Activated CD4-positive, alpha-beta memory T cell treated with anti-CD3 and anti-CD28 coated beads for 36 hours (primary cell): Measurements from ENCODE around the gene ADA. TPM values are rescaled to one million over a fixed set of nuclear protein-coding genes. Genes with fewer than 3 reads are reported as not detected.
"Not testable (repeated sequence)": the region's sequence is repeated elsewhere in the genome, so short reads cannot be mapped to it uniquely, and the experiment has no call there.

ENCODE experiments used
- CTCF ChIA-PET: fragments of 350-600 bp; sonication (Branson Sonifier 250); formaldehyde crosslinking; loops from one replicate; lab custom pipeline; 2021; ENCODE audit warnings: antibody characterized with exemption, inconsistent platforms; lab: Charles Lee
- POLR2A ChIA-PET: fragments of 350-600 bp; sonication (Branson Sonifier 250); formaldehyde crosslinking; loops from one replicate; lab custom pipeline; 2021; ENCODE audit warnings: antibody characterized with exemption; lab: Charles Lee
- DNase-seq: peaks from one replicate; pipeline ENCODE4 v3.0.0-alpha.2; 2020
- H3K27ac Mint-ChIP-seq: one replicate; pipeline ENCODE4 v1.8.0; 2021; ENCODE audit warnings: mixed read lengths
- H3K27me3 Mint-ChIP-seq: one replicate; pipeline ENCODE4 v1.8.0; 2021; ENCODE audit warnings: mixed read lengths
- H3K36me3 Mint-ChIP-seq: one replicate; pipeline ENCODE4 v1.8.0; 2021; ENCODE audit warnings: mixed read lengths
- H3K4me1 Mint-ChIP-seq: one replicate; pipeline ENCODE4 v1.8.0; 2021; ENCODE audit warnings: low read depth, mixed read lengths
- H3K4me3 Mint-ChIP-seq: one replicate; pipeline ENCODE4 v1.8.0; 2021; ENCODE audit warnings: mild to moderate bottlenecking, mixed read lengths
- H3K9me3 Mint-ChIP-seq: one replicate; pipeline ENCODE4 v1.8.0; 2021; ENCODE audit warnings: mixed read lengths
- intact Hi-C: fragments of 100-400 bp; cut with micrococcal nuclease; formaldehyde crosslinking; loops from one replicate; pipeline ENCODE4 v1.15.1; 2023
- total RNA-seq, 2 experiments: library from RNA; stranded (reverse); gene quantifications; one replicate each; pipeline ENCODE4 v1.2.3, GENCODE V29; 2021

The ADA gene
- 10 to 100 TPM; 35.7 to 38.0 TPM for total RNA-seq

DNA sequence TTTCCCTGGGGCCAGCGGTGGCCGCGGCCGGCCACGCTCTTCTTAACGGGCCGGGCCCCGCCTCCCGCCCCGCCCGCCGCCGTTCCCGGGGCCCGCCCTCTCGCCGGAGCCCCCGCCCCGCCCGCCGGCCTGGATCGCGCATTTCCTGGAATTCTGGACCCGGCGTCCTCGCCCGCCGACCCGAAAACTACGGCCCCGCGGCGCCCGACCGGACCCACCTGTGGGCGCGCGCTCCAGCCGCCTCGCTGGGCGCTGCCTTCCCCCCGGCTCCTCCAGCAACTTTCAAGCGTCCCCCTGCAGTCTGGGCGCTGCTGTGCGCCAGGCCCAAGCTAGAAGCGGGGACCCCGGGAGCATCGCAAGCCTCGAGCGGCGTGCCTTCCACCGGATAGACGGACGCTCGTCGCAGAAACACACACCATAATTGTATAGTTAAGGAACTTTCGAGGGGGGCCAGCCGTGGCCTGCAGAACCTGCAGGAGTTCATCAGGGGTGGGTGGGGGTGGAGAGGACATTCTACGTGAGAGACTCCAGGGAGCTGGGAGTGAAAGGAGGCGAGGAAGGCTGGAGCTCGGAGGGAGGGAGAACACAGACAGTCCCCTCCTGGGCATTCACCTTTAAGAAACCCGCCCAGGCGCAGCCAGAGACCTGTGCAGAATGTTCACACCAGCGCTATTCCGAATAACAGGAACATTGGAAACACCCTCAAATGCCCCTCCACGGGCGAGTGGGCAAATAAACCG lies at the start of gene ADA:
TSS of gene ADA (minus strand) at position 16 of the 740 bp plus-strand sequence. CDS start 92 bp downstream, outside the sequence.
- Mint-ChIP-seq H3K4me1 (peaks cover 40% of the 10 kb centered on the region), H3K9me3 (no peaks in the 10 kb centered on the region), H3K27ac (peak within 1 kb of the TSS; percentile 79), H3K36me3 (no peaks in the 10 kb centered on the region), H3K4me3 (peak within 1 kb of the TSS; percentile 85), H3K27me3 (no peaks in the 10 kb centered on the region)
- POLR2A ChIA-PET, result no interaction called here
- intact Hi-C loops, result loop anchor here (2.0 to 5.0 kb wide), 2 partner anchors 19 to 435 kb away; no protein-coding TSS in a partner anchor
- CTCF ChIA-PET, result interaction anchor here (0.6 to 1.5 kb wide), 3 partner anchors 9 to 1218 kb away, joined by 3 to 8 read pairs (median 3); no protein-coding TSS in a partner anchor
- peak; percentile 53 for DNase-seq

DNA sequence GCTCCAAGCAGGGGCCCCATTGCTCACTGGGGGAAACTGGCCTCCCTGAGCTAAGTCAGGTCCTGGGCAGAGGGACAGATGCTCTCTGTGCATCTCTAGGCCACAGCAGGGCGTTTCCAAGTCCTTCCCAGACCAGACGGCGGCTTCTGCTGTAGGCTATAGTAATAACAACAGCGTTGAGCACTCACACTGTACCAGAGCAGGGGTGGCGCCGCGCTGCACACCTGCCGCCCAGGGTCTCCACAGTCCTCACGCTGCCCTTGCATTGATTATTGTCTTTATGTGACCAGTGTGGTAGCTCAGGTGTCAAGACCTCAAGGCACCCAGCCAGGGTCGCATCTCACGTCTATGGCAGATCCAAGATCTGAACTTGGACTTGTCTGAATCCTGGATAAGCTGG lies 48.8 kb upstream of the ADA start:
- Mint-ChIP-seq H3K9me3 (no peaks in the 10 kb centered on the region), H3K4me3 (no peak overlapping the region), H3K36me3 (no peaks in the 10 kb centered on the region), H3K27ac (no peak overlapping the region), H3K4me1 (peaks cover under 1% of the 10 kb centered on the region), H3K27me3 (no peaks in the 10 kb centered on the region)
- POLR2A ChIA-PET, result no interaction called here
- intact Hi-C loops, result no loop called here
- CTCF ChIA-PET, result interaction anchor here (1.1 kb wide), 1 partner anchor 15 kb away, joined by 3 read pairs; no protein-coding TSS in a partner anchor
- DNase-seq, result no peak

DNA sequence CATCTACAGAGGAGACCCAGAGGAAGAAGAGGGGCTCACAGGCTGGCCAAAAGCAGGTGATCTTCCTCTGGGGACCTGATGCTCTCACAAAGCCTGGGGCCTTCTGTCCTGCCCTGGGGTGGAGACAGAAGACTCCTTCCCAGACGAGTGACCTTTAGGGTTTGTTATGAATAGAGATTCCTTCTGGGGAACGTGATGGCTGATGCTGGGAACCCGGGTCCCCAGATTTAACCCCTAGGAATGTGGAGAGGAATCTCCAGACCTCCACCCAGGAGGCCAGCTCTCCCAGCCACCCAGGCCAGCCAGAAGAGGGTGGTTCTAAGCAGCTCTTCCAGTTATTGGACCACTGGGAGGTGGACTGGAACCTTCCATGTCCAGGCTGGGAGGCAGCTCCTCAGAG lies 46.9 kb upstream of the ADA start:
- Mint-ChIP-seq H3K36me3 (no peaks in the 10 kb centered on the region), H3K4me1 (peaks cover 2% of the 10 kb centered on the region), H3K27me3 (no peaks in the 10 kb centered on the region), H3K9me3 (no peaks in the 10 kb centered on the region), H3K4me3 (no peak overlapping the region), H3K27ac (no peak overlapping the region)
- ChIA-PET CTCF (no interaction called here), POLR2A (no interaction called here)
- intact Hi-C loops, result no loop called here
- DNase-seq, result no peak

DNA sequence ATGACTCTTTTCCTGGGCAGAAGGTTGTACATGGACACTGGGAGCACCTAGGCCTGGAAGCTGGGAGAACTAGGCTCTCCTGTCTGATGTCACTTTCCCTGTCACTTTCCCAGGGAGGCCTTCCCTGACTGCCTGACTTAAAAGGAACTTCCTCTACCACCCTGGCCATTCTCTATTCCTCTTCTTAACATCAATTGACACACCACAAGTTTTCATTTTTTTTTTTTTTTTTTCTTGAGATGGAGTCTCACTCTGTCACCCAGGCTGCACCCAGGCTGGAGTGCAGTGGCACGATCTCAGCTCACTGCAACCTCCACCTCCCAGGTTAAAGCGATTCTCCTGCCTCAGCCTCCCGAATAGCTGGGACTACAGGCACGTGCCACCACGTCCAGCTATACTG lies 45.5 kb upstream of the ADA start:
- DNase-seq, H3K4me3 Mint-ChIP-seq, H3K27ac Mint-ChIP-seq, intact Hi-C loops, H3K36me3 Mint-ChIP-seq, H3K27me3 Mint-ChIP-seq, H3K9me3 Mint-ChIP-seq, POLR2A ChIA-PET, H3K4me1 Mint-ChIP-seq: not testable (repeated sequence)
- CTCF ChIA-PET, result interaction anchor here (1.9 kb wide), 1 partner anchor 12 kb away, joined by 5 read pairs; no protein-coding TSS in a partner anchor

DNA sequence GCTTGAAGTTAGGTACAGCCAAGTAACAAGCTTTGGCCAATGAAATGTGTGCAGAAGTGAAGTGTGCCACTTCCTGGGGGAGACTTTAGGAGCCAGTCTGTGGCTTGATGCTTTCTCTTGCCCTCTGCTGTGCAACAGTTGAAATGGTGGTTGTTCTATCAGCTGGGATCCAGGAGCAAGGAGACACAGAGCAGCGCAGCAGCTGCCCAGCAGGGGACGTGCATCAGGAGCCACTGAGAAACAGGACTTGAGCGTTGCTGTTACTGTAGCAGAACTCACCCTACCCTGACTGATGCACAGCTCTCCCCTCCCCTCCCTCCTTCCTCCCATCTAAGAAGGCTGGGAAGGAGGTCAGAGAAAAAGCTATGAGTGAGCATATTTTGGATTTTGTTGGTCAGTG lies 44.8 kb upstream of the ADA start:
- Mint-ChIP-seq H3K36me3 (no peaks in the 10 kb centered on the region), H3K9me3 (peaks cover 2% of the 10 kb centered on the region), H3K27me3 (no peaks in the 10 kb centered on the region), H3K27ac (no peak overlapping the region), H3K4me3 (no peak overlapping the region), H3K4me1 (peaks cover 2% of the 10 kb centered on the region)
- intact Hi-C loops, result no loop called here
- POLR2A ChIA-PET, result no interaction called here
- CTCF ChIA-PET, result interaction anchor here (1.9 kb wide), 1 partner anchor 11 kb away, joined by 5 read pairs; no protein-coding TSS in a partner anchor
- no peak for DNase-seq

DNA sequence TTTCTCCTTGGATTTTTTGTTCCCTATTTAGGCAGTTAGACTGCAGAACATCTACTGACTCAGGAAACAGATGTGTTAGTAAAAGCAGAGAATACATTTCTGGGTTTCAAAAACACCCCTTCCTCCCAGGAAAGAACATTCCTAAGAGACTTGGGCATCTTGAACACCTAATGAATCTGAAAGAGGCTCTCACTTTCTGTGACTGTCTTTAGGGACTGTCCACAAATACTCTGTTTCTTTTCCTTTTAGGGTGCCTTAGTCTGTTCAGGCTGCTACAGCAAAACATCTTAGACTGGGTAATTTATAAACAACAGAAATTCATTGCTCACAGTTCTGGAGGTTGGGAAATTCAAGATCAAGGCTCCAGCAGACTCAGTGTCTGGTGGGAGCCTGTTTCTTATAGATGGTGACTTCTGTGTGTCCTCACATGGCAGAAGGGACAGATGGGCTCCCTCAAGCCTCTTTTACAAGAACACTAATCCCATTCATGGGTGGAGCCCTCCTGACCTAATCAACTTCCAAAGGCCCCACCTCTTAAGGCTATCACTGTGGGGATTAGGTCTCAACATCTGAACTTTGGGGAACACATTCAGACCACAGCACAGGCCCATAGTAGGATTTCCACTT lies 44.3 kb upstream of the ADA start:
- H3K4me3 Mint-ChIP-seq, result no peak overlapping the region
- peaks cover 2% of the 10 kb centered on the region for H3K4me1 Mint-ChIP-seq
- DNase-seq, result no peak
- ChIA-PET POLR2A (no interaction called here), CTCF (interaction anchor here (1.9 kb wide), 1 partner anchor 11 kb away, joined by 5 read pairs; no protein-coding TSS in a partner anchor)
- H3K27me3 Mint-ChIP-seq, result no peaks in the 10 kb centered on the region
- no peaks in the 10 kb centered on the region for H3K36me3 Mint-ChIP-seq
- H3K27ac Mint-ChIP-seq, result no peak overlapping the region
- intact Hi-C loops, result no loop called here
- H3K9me3 Mint-ChIP-seq, result peaks cover 2% of the 10 kb centered on the region

DNA sequence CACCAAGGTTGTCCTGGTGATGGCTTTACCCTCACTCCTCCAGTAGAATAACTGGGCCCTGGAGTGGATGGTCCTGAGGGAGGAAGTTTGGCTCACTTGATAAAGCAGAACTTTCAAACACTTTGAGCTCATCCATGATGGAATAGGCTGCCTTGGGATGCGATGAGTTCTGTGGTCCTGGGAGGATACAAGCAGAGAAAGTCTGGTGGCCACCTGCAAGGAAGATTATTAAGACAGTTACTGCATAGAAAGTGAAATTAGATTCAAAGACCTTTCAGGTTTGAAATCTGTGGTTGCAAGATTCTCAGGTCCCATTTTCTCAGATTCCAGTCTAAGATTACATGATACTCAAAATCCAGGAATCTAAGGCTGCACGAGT lies 43.8 kb upstream of the ADA start:
- Mint-ChIP-seq H3K4me3 (no peak overlapping the region), H3K4me1 (peaks cover 2% of the 10 kb centered on the region), H3K36me3 (no peaks in the 10 kb centered on the region), H3K9me3 (peaks cover 2% of the 10 kb centered on the region), H3K27me3 (no peaks in the 10 kb centered on the region), H3K27ac (no peak overlapping the region)
- ChIA-PET CTCF (interaction anchor here (1.4 kb wide), 1 partner anchor 11 kb away, joined by 4 read pairs; no protein-coding TSS in a partner anchor), POLR2A (no interaction called here)
- intact Hi-C loops, result no loop called here
- DNase-seq, result no peak

DNA sequence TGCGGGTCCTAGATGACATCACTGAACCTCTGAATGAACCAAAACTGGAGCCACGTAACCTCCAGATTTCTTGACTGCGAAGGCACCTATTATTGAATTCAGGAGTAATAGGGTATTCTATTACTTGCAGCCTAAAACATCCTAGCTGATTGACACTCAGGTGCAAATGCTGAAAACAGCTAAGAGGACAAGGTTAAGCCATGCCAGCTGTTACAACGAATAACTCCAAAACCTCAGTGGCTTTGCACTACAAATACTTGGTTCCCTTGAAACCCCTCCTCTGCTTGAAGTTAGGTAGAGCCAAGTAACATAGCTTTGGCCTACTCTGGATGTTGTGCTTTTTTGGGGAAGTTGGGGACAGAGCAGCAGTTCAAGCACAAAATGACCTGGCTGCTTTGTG lies 42.7 kb upstream of the ADA start:
- ChIA-PET CTCF (interaction anchor here (1.4 kb wide), 1 partner anchor 10 kb away, joined by 4 read pairs; no protein-coding TSS in a partner anchor), POLR2A (no interaction called here)
- intact Hi-C loops, result no loop called here
- Mint-ChIP-seq H3K4me3 (no peak overlapping the region), H3K9me3 (peaks cover 2% of the 10 kb centered on the region), H3K27me3 (no peaks in the 10 kb centered on the region), H3K4me1 (peaks cover 2% of the 10 kb centered on the region), H3K36me3 (no peaks in the 10 kb centered on the region), H3K27ac (no peak overlapping the region)
- no peak for DNase-seq

DNA sequence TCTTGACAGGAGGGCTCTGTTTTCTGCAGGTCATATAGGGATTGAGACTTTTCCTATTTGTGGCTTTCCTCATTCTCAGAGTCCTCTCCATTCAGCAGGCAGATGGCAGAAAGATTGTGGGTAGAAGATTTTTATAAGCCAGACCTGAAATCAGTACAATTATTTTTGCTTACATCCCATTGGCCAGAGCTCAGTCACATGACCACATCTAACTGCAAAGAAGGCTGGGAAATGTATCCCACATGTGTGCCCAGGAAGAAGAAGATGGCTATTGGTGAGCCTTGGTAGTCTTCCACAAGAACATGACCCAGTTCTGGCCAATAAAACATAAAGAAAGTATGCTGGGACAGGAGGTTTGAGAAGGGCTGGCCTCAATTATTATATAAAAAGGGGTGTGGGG lies 42.1 kb upstream of the ADA start:
- Mint-ChIP-seq H3K27me3 (no peaks in the 10 kb centered on the region), H3K4me1 (peaks cover 2% of the 10 kb centered on the region), H3K4me3 (no peak overlapping the region), H3K27ac (no peak overlapping the region), H3K36me3 (no peaks in the 10 kb centered on the region), H3K9me3 (peaks cover 2% of the 10 kb centered on the region)
- POLR2A ChIA-PET, result no interaction called here
- DNase-seq, result no peak
- intact Hi-C loops, result no loop called here
- CTCF ChIA-PET, result interaction anchor here (1.4 to 2.1 kb wide), 2 partner anchors 9 to 54 kb away, joined by 4 read pairs; no protein-coding TSS in a partner anchor

DNA sequence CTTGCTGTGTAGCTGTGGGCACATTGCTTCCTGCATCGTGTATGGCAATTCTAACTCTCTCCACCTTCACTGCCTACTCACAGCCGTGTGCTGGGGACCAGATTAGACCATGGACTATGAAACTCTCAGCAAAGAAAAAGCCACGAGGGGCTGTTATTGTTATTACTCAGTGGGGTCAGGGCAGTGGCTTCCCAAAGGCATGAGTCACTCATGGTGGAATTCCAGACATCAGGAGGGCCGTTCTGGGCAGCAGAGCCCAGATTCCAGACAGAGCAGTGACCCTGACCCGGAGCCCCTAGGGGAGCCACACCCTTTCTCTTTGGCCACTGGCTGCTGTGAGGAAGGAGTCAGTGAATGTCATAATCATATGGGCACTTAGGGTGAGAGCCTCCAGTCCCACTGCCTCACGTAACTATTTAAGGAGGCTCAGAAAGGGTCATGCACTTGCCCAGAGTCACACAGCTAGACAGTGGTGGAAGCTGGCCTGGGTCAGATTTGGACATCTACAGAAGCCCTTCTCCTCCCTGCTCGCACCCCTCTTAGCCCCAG lies 41.5 kb upstream of the ADA start:
- intact Hi-C loops, result no loop called here
- Mint-ChIP-seq H3K4me3 (no peak overlapping the region), H3K4me1 (peaks cover 2% of the 10 kb centered on the region), H3K36me3 (no peaks in the 10 kb centered on the region), H3K27ac (no peak overlapping the region), H3K9me3 (peaks cover 2% of the 10 kb centered on the region), H3K27me3 (no peaks in the 10 kb centered on the region)
- CTCF ChIA-PET, result interaction anchor here (2.1 kb wide), 1 partner anchor 55 kb away, joined by 4 read pairs; no protein-coding TSS in a partner anchor
- no peak for DNase-seq
- POLR2A ChIA-PET, result no interaction called here

DNA sequence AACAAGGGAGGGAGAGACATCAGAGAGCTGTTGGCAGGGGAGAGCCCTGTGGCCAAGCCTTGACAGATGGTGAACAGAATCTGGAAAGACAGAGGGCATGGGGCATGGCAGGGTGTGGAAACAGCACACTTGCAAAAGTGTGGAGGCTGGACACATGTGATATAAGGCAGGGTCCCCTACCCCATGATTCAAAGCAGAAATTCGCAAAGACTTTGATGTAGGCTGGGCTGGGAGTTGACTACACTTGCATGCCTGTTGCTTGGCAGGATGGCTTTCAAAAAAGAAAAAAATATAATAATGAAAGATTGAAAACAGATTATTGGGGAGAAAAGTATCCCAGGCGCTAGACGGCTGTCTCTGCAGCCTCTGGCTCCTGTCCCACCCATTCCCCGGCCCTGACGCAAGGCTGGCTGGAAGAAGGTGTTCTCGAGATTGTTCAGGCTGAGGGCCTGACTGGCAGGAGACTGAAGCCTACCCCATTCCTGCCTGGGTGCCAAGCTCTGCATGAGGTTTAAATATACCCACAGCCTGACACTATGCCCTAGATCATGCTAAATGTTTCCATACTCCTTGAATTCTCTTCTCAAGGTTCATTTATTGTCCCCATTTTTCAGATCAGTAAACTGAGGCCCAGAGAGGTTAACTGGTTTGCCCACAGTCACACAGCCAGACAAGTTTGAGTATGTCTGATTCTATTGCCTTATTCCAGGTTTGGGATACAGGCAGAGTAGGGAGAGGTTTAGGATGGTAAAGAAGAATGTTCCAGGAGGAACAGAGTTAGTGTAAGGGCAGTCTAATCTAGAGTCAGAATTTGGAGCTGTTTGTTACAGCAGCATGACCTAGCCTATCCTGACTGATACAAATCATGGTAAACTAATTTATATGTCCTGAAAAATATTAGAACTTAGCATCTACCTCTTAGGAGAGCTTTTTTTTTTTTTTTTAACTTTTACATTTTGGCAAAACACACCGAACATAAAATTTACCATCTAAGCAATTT lies 40.2 kb upstream of the ADA start:
- no peak overlapping the region for H3K4me3 Mint-ChIP-seq
- peaks cover 2% of the 10 kb centered on the region for H3K9me3 Mint-ChIP-seq
- CTCF ChIA-PET, result interaction anchor here (2.1 kb wide), 1 partner anchor 56 kb away, joined by 4 read pairs; no protein-coding TSS in a partner anchor

More for the DNA sequence above, 40.2 kb upstream of the ADA start:
- intact Hi-C loops, result no loop called here
- no peak for DNase-seq
- H3K27ac Mint-ChIP-seq, result no peak overlapping the region
- H3K36me3 Mint-ChIP-seq, result no peaks in the 10 kb centered on the region
- H3K27me3 Mint-ChIP-seq, result peaks cover 4% of the 10 kb centered on the region
- peaks cover 2% of the 10 kb centered on the region for H3K4me1 Mint-ChIP-seq
- POLR2A ChIA-PET, result no interaction called here
